ENCODE measurements around the gene OR6M1.

OR6M1 gene

DNA sequence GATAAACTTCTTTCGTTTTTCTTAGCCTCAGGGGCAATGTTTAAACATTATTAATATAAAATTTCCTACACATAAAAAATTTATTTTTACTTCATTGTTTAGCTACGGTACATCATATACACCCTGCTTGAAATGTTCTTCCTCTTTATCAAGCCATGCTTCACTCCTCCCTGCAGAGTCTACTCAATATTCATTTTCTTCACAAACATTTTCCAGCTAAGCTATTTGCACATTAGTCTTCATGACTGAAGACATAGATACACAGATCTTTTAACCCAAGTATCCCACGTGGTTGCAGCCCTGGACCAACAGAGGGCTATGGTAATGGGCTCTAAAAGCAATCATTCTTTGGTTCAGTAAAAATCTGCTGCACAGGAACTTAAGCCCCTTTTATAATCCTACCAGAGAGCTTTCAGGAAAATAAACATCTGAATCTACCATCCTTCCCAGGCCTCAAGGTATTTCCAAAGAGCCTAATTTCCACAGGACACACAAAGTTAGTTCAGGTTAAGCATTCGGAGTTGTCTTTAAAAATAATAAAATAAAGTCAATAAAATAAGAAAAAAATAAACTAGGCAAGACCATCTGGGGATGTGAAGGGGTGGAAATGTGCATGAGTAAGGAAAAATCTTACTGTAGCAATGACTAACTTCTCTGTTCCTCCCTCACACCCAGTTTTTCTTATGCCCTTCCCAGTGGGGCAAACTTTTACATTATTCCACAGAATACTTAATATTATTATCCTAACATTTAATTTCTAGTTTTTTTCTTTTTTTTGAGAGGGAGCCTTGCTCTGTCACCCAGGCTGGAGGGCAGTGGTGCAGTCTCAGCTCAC is 30.2 kb downstream of the OR6M1 start:
- no peak for DNase-seq (ENCODE audit: low read depth in 2 of 2)

DNA sequence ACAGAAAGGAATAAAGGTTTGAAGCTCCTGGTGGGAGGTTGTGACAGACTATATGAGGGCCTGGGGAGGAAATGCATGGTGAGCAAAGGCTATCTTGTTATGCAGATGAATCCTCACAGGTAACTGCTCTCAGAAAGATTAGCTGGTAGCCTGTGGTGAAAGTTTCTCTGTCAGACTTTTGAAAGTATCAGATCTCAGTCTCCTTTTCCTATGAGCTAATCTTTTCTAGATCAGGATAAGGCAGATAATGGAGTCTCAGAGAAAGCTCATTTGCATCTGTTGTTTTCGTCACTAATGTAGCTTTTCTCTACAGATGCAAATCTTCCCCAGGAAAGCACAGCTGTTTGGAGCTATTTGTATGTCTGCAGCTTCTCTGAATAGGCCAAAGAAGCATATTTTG is 30.9 kb downstream of the OR6M1 start:
- no peak for DNase-seq (ENCODE audit: low read depth in 2 of 2)

DNA sequence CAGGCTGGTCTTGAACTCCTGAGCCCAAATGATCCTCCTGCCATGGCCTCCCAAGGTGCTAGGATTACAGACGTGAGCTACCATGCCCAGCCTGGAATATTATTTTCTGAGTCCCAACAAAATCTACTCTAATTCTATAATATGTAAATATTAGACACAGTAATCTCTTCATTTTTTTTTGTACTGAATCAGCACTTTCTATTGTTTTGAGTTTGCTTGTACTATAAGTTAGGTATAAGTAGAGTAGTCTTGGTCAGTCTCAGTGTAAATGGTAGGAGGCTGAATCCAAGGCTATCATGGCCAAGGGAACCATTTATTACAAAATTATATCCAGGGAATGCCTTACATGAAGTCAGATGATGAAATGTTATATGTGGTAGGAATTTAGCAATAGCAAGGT is 32.2 kb downstream of the OR6M1 start:
- DNase-seq (ENCODE audit: low read depth in 2 of 2): no peak

DNA sequence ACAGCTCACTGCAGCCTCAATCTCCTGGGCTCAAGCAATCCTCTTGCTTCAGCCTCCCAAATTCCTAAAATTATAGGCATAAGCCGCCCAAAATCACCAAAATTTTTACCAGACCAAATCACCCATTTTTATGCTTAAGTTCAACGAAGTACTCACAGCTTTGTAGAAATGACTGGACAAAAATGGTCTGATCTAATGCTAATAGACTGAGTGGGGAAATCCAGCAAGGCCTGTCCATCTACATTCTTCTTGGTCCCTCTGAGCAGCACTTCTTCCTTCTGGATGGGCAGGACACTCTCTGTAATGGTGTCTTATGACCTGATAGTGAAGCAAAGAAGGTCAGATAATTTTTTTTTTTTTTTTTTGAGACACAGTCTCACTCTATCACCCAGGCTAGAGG is 33.1 kb downstream of the OR6M1 start:
- DNase-seq (ENCODE audit: low read depth in 2 of 2): no peak

DNA sequence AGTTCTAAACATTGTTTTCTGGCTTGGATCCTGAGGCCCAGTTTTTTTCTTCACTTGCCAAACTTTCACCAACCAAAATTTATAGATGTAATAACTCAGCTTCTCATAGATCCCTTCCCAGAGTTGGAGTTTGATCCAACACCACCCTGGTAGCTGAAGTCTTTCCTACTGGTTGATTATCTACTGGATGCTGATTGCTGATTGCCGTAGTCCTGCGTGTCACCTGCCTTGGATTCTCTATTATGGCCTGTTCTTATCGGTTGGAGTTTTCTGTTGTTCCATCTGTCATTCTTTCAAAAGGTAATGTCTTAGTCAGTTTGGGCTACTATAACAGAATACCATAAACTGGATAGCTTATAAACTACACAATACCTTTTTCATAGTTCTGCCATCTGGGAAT is 34.5 kb downstream of the OR6M1 start:
- DNase-seq (ENCODE audit: low read depth in 2 of 2): no peak

DNA sequence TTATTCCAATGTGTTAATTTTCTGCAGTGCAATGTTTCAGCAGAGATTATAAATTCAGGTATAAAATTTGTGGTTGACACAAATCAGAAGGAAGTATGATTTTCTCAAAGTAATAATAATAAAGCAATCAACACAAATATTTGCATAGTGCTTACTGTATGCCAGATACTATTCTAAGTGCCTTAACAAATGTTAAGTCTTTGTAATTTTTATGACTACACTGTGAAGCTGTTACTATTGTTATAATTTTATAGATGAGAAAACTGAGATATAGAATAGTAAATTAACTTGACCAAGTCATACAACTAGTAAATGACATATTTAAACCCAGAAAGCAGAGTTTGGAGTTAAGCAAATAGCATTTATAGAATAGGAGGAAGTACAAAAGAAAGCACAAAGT is 35.4 kb downstream of the OR6M1 start:
- DNase-seq (ENCODE audit: low read depth in 2 of 2): no peak

DNA sequence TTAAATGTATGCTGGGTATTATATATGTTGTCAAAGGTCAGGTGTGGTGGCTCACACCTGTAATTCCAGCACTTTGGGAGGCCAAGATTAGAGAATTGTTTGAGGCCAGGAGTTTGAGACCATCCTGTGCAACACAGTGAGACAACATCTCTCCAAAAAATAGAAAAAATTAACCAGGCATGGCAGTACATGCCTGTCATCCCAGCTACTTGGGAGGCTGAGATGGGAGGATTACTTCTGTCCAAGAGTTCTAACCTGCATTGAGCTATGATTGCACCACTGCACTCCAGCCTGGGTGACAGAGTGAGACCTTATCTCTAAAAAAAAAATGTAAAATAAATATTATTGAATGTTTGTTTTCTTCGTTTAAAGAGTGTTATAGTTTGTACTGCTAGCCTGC is 40.5 kb downstream of the OR6M1 start:
- no peak for DNase-seq (ENCODE audit: low read depth in 2 of 2)

DNA sequence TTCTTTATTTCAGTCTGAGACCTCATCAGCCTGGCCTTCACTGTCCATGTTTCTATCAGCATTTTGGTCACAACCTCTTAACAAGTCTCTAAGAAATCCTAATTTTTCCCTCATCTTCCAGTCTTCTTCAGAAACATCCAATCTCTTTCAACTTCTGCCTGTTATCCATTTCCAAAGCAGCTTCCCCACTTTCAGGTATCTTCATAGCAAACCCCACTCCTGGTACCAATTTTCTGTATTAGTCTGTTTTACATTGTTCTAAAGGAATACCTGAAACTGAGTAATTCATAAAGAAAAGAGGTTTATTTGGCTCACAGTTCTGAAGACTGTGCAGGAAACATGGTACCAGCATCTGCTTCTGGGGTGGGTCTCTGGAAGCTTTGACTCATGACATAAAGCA is 43.7 kb downstream of the OR6M1 start:
- no peak for DNase-seq (ENCODE audit: low read depth in 2 of 2)

DNA sequence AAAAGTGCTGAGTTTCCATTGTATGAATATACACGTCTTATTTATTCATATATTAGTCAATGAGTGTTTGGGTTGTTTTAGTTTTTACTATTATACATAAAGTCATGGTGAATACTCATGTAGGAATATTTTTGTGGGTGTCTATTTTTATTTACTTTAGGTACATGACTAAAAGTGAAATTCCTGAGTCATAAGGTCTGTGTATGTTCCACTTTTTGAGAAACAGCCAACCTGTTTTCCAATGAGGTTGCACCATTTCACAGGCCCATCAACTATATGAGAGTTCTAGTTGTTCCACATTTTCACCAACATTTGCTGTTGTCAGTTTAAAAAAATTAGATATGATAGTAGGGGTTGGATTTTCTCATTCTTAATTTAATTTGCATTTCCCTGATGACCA is 45.3 kb downstream of the OR6M1 start:
- DNase-seq (ENCODE audit: low read depth in 2 of 2): no peak

DNA sequence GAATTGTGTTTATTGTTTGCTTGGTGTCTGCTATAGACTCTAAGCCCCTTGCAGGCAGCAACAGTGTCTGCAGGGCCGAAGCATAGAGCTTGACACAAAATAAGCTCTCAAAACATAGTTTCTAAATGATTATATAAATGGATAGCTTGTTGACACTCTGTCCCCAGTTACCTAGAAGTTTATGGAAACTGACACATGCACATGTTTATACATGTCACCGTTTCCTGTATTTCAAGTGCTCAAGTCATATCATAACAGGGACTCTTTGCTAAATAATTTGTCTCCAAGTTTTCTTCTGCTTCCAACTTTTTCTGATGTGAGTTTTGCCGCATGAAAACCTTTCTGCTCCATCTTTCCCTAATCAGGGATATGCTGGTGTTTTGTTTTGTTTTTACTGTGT is 48.2 kb downstream of the OR6M1 start:
- no peak for DNase-seq (ENCODE audit: low read depth in 2 of 2)

DNA sequence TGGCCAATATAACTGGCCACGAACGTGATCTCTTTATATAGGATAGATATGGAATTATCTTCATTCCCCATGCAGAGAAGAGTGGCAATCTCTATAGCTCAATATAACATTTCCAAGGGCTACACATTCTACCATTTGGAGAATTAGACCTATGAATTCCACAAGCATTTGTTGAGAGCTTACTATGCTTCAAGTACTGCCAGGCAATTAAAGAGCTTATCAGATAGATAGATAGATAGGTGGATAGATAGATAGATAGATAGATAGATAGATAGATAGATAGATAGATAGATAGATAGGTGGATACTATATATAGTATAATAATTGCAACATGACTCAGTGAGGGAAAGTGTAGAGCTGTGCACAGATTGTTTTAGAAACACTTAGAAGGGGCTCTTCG is 50.3 kb downstream of the OR6M1 start:
- DNase-seq (ENCODE audit: low read depth in 2 of 2): no peak
